AG08395 (cell line): Measurements from ENCODE around the gene NOS1AP.
"Not testable (repeated sequence)": the region's sequence is repeated elsewhere in the genome, so short reads cannot be mapped to it uniquely, and the experiment has no call there.

Source experiments
- DNase-seq: peaks from one replicate; pipeline ENCODE4 v3.0.0; 2012; ENCODE audit warnings: mixed read lengths, low spot score

Gene NOS1AP

GRCh38 chr1:162169031-162169790, 99.7 kb downstream of the NOS1AP start:
- no peak for DNase-seq

GRCh38 chr1:162171111-162171510, 101.6 kb downstream of the NOS1AP start:
- no peak for DNase-seq

GRCh38 chr1:162172311-162173102, 103.0 kb downstream of the NOS1AP start:
- no peak for DNase-seq

- not testable (repeated sequence) for DNase-seq
Observed at GRCh38 chr1:162173607-162174006, 104.1 kb downstream of the NOS1AP start.

- not testable (repeated sequence) for DNase-seq
Observed at GRCh38 chr1:162174027-162174426, 104.5 kb downstream of the NOS1AP start.

- no peak for DNase-seq
Observed at GRCh38 chr1:162175379-162176081, 106.0 kb downstream of the NOS1AP start.

GRCh38 chr1:162177126-162177525, 107.6 kb downstream of the NOS1AP start:
- no peak for DNase-seq

GRCh38 chr1:162178432-162178831, 108.9 kb downstream of the NOS1AP start:
- DNase-seq = no peak

GRCh38 chr1:162179121-162179520, 109.6 kb downstream of the NOS1AP start:
- DNase-seq = no peak

GRCh38 chr1:162180813-162181212, 111.3 kb downstream of the NOS1AP start:
- DNase-seq = no peak

GRCh38 chr1:162182090-162182489, 112.6 kb downstream of the NOS1AP start:
- no peak for DNase-seq

- DNase-seq = no peak
Observed at GRCh38 chr1:162185314-162186025, 116.0 kb downstream of the NOS1AP start.

- no peak for DNase-seq
Observed at GRCh38 chr1:162186026-162186374, 116.5 kb downstream of the NOS1AP start.

GRCh38 chr1:162186406-162186805, 116.9 kb downstream of the NOS1AP start:
- DNase-seq = no peak

- no peak for DNase-seq
Observed at GRCh38 chr1:162187687-162188276, 118.3 kb downstream of the NOS1AP start.

GRCh38 chr1:162189345-162189744, 119.9 kb downstream of the NOS1AP start:
- DNase-seq = no peak

GRCh38 chr1:162191396-162192305, 122.2 kb downstream of the NOS1AP start:
- DNase-seq = no peak

GRCh38 chr1:162192306-162192678, 122.8 kb downstream of the NOS1AP start:
- no peak for DNase-seq

GRCh38 chr1:162192763-162193162, 123.3 kb downstream of the NOS1AP start:
- DNase-seq = no peak

GRCh38 chr1:162193221-162193620, 123.7 kb downstream of the NOS1AP start:
- no peak for DNase-seq

GRCh38 chr1:162193815-162194214, 124.3 kb downstream of the NOS1AP start:
- no peak for DNase-seq
